HAP-1 (cell line): ENCODE results near the gene BCAM.
A peak's percentile ranks its signal among the peaks of the same experiment; 100 is the strongest.
"Not testable (repeated sequence)": the region's sequence is repeated elsewhere in the genome, so short reads cannot be mapped to it uniquely, and the experiment has no call there.

Experiments
- DNase-seq, 2 experiments: peaks; one replicate each; pipeline ENCODE4 v3.0.0-alpha.2; 2016 to 2020; ENCODE audit warnings: low spot score in 2 of 2
- H3K27me3 ChIP-seq: fragments of 250-450 bp; sonication (Bioruptor Pico); 2 replicates; pipeline ENCODE4 v1.5.1; 2020; ENCODE audit warnings: low read depth, mild to moderate bottlenecking, moderate library complexity
- H3K36me3 ChIP-seq: fragments of 250-450 bp; sonication (Bioruptor Pico); replicated peaks from 2 replicates; pipeline ENCODE4 v1.5.1; 2020; ENCODE audit warnings: mild to moderate bottlenecking
- H3K4me1 ChIP-seq: fragments of 250-450 bp; sonication (Bioruptor Pico); 2 replicates; pipeline ENCODE4 v1.5.1; 2020; ENCODE audit warnings: mild to moderate bottlenecking
- H3K4me3 ChIP-seq: fragments of 250-450 bp; sonication (Bioruptor Pico); 2 replicates; pipeline ENCODE4 v1.5.1; 2020; ENCODE audit warnings: mild to moderate bottlenecking, moderate library complexity
- H3K9me3 ChIP-seq: fragments of 250-450 bp; sonication (Bioruptor Pico); 2 replicates; pipeline ENCODE4 v1.5.1; 2020; ENCODE audit warnings: mild to moderate bottlenecking, moderate library complexity
- in situ Hi-C: fragments of 300-500 bp; cut with MboI; formaldehyde crosslinking; loops from 3 replicates; pipeline ENCODE4 v1.14.3; 2020; ENCODE audit warnings: low sequenced_read_pairs, inconsistent platforms, mixed read lengths

BCAM gene

GRCh38 chr19:44777715-44778347, 31.1 kb upstream of the BCAM start, which contains the start of gene CBLC:
Gene CBLC, plus strand, starts transcription at chr19:44777890. Its CDS starts 42 bp downstream, at chr19:44777932.
- H3K36me3 ChIP-seq: no peaks in the 10 kb centered on the region
- in situ Hi-C loops: loop anchor here (10.0 kb wide), 1 partner anchor 203 kb away; no protein-coding TSS in a partner anchor
- no peaks in the 10 kb centered on the region; the same call in 1 of the 2 replicates for H3K4me1 ChIP-seq
- peak in 1 of 2 experiments; percentile 56 for DNase-seq
- no peaks in the 10 kb centered on the region for H3K9me3 ChIP-seq
- H3K4me3 ChIP-seq: no peak within 1 kb of the TSS
- H3K27me3 ChIP-seq: no peaks in the 10 kb centered on the region

- Histone ChIP-seq H3K9me3 (no peaks in the 10 kb centered on the region), H3K27me3 (no peaks in the 10 kb centered on the region), H3K4me3 (no peak overlapping the region), H3K36me3 (no peaks in the 10 kb centered on the region), H3K4me1 (no peaks in the 10 kb centered on the region; the same call in 1 of the 2 replicates)
- in situ Hi-C loops: loop anchor here (10.0 kb wide), 1 partner anchor 204 kb away; no protein-coding TSS in a partner anchor
- DNase-seq: no peak
Observed at GRCh38 chr19:44779150-44779549, 29.8 kb upstream of the BCAM start.

GRCh38 chr19:44781694-44782093, 27.2 kb upstream of the BCAM start:
- H3K36me3 ChIP-seq, DNase-seq, H3K4me3 ChIP-seq, H3K27me3 ChIP-seq, H3K9me3 ChIP-seq, H3K4me1 ChIP-seq, in situ Hi-C loops: not testable (repeated sequence)

GRCh38 chr19:44782729-44783128, 26.2 kb upstream of the BCAM start:
- in situ Hi-C loops: no loop called here
- Histone ChIP-seq H3K4me1 (peaks cover 3% of the 10 kb centered on the region; the same call in 1 of the 2 replicates), H3K36me3 (no peaks in the 10 kb centered on the region), H3K9me3 (no peaks in the 10 kb centered on the region), H3K27me3 (no peaks in the 10 kb centered on the region), H3K4me3 (no peak overlapping the region)
- no peak for DNase-seq

- Histone ChIP-seq H3K27me3 (no peaks in the 10 kb centered on the region), H3K4me1 (peaks cover 3% of the 10 kb centered on the region; the same call in 1 of the 2 replicates), H3K4me3 (no peak overlapping the region), H3K36me3 (no peaks in the 10 kb centered on the region), H3K9me3 (no peaks in the 10 kb centered on the region)
- in situ Hi-C loops: no loop called here
- no peak for DNase-seq
Observed at GRCh38 chr19:44783545-44783944, 25.4 kb upstream of the BCAM start.

- Histone ChIP-seq H3K27me3 (no peaks in the 10 kb centered on the region), H3K36me3 (no peaks in the 10 kb centered on the region), H3K4me3 (no peak overlapping the region), H3K4me1 (peaks cover 3% of the 10 kb centered on the region; the same call in 1 of the 2 replicates), H3K9me3 (no peaks in the 10 kb centered on the region)
- in situ Hi-C loops: no loop called here
- no peak for DNase-seq
Observed at GRCh38 chr19:44785271-44785670, 23.6 kb upstream of the BCAM start.

GRCh38 chr19:44785993-44786392, 22.9 kb upstream of the BCAM start:
- H3K9me3 ChIP-seq: no peaks in the 10 kb centered on the region
- no peaks in the 10 kb centered on the region for H3K36me3 ChIP-seq
- H3K4me1 ChIP-seq: peaks cover 3% of the 10 kb centered on the region; the same call in 1 of the 2 replicates
- in situ Hi-C loops: no loop called here
- H3K4me3 ChIP-seq: no peak overlapping the region
- DNase-seq: no peak
- no peaks in the 10 kb centered on the region for H3K27me3 ChIP-seq

- H3K4me1 ChIP-seq: peaks cover 3% of the 10 kb centered on the region; the same call in 1 of the 2 replicates
- H3K9me3 ChIP-seq: no peaks in the 10 kb centered on the region
- H3K36me3 ChIP-seq: no peaks in the 10 kb centered on the region
- DNase-seq: no peak
- H3K4me3 ChIP-seq: no peak overlapping the region
- no peaks in the 10 kb centered on the region for H3K27me3 ChIP-seq
- in situ Hi-C loops: no loop called here
Observed at GRCh38 chr19:44788971-44789370, 19.9 kb upstream of the BCAM start.

GRCh38 chr19:44789943-44790483, 18.9 kb upstream of the BCAM start:
- no peak for DNase-seq
- Histone ChIP-seq H3K4me1 (no peaks in the 10 kb centered on the region), H3K27me3 (no peaks in the 10 kb centered on the region), H3K9me3 (no peaks in the 10 kb centered on the region), H3K4me3 (no peak overlapping the region), H3K36me3 (no peaks in the 10 kb centered on the region)
- in situ Hi-C loops: no loop called here

GRCh38 chr19:44792281-44792680, 16.6 kb upstream of the BCAM start:
- no peak for DNase-seq
- Histone ChIP-seq H3K36me3 (no peaks in the 10 kb centered on the region), H3K9me3 (no peaks in the 10 kb centered on the region), H3K27me3 (no peaks in the 10 kb centered on the region), H3K4me1 (no peaks in the 10 kb centered on the region; the same call in 1 of the 2 replicates), H3K4me3 (no peak overlapping the region)
- in situ Hi-C loops: no loop called here

GRCh38 chr19:44794610-44795009, 14.3 kb upstream of the BCAM start:
- in situ Hi-C loops: loop anchor here (5.0 kb wide), 1 partner anchor 43 kb away; no protein-coding TSS in a partner anchor
- no peak overlapping the region for H3K4me3 ChIP-seq
- DNase-seq: no peak
- no peaks in the 10 kb centered on the region for H3K36me3 ChIP-seq
- no peaks in the 10 kb centered on the region for H3K9me3 ChIP-seq
- no peaks in the 10 kb centered on the region; the same call in 1 of the 2 replicates for H3K4me1 ChIP-seq
- H3K27me3 ChIP-seq: no peaks in the 10 kb centered on the region

- no peaks in the 10 kb centered on the region for H3K27me3 ChIP-seq
- H3K4me3 ChIP-seq: no peak overlapping the region
- H3K4me1 ChIP-seq: no peaks in the 10 kb centered on the region; the same call in 1 of the 2 replicates
- in situ Hi-C loops: loop anchor here (5.0 kb wide), 1 partner anchor 42 kb away; no protein-coding TSS in a partner anchor
- H3K36me3 ChIP-seq: no peaks in the 10 kb centered on the region
- no peak for DNase-seq
- H3K9me3 ChIP-seq: no peaks in the 10 kb centered on the region
Observed at GRCh38 chr19:44795398-44795987, 13.4 kb upstream of the BCAM start.

- no peaks in the 10 kb centered on the region for H3K27me3 ChIP-seq
- no peaks in the 10 kb centered on the region for H3K9me3 ChIP-seq
- no peak overlapping the region for H3K4me3 ChIP-seq
- DNase-seq: no peak
- no peaks in the 10 kb centered on the region; the same call in 1 of the 2 replicates for H3K4me1 ChIP-seq
- in situ Hi-C loops: loop anchor here (5.0 kb wide), 1 partner anchor 41 kb away; no protein-coding TSS in a partner anchor
- no peaks in the 10 kb centered on the region for H3K36me3 ChIP-seq
Observed at GRCh38 chr19:44796701-44797115, 12.2 kb upstream of the BCAM start.
